Astrocyte of the cerebellum (primary cell): Measurements from ENCODE around the gene PTPN4.
A peak's percentile ranks its signal among the peaks of the same experiment; 100 is the strongest.

Experiments
- DNase-seq: peaks from one replicate; pipeline ENCODE4 v3.0.0-alpha.2; 2011; ENCODE audit warnings: low read depth
- H3K4me3 ChIP-seq: 2 replicates; pipeline ENCODE4 v1.5.1; 2011; ENCODE audit warnings: mild to moderate bottlenecking, low read depth, low read length, moderate library complexity
- CTCF ChIP-seq: IDR thresholded peaks from 2 replicates; pipeline ENCODE4 v1.5.1; 2012; ENCODE audit warnings: low read length, low read depth, moderate library complexity, mild to moderate bottlenecking; ENCODE audit errors: missing control alignments
- in situ Hi-C: cut with HindIII; loops from 2 replicates; pipeline ENCODE4 v1.10.0; 2017; ENCODE audit warnings: low sequenced_read_pairs

Gene PTPN4

GRCh38 chr2:119723186-119723585, 36.5 kb upstream of the PTPN4 start:
- DNase-seq, result peak; percentile 13
- no peak overlapping the region for H3K4me3 ChIP-seq
- in situ Hi-C loops, result no loop called here
- no peak for TF ChIP-seq CTCF

GRCh38 chr2:119723784-119724467, 35.8 kb upstream of the PTPN4 start:
- no peak for TF ChIP-seq CTCF
- DNase-seq, result peak; percentile 20
- no peak overlapping the region for H3K4me3 ChIP-seq
- in situ Hi-C loops, result no loop called here

GRCh38 chr2:119724656-119725485, 34.9 kb upstream of the PTPN4 start:
- H3K4me3 ChIP-seq, result no peak overlapping the region
- in situ Hi-C loops, result no loop called here
- no peak for TF ChIP-seq CTCF
- DNase-seq, result no peak

- in situ Hi-C loops, result no loop called here
- DNase-seq, result no peak
- no peak for TF ChIP-seq CTCF
- no peak overlapping the region for H3K4me3 ChIP-seq
Measured at GRCh38 chr2:119727493-119727892, 32.2 kb upstream of the PTPN4 start.

- DNase-seq, result no peak
- in situ Hi-C loops, result no loop called here
- TF ChIP-seq CTCF, result no peak
- no peak overlapping the region for H3K4me3 ChIP-seq
Measured at GRCh38 chr2:119728421-119728820, 31.3 kb upstream of the PTPN4 start.

- no peak overlapping the region for H3K4me3 ChIP-seq
- in situ Hi-C loops, result no loop called here
- no peak for TF ChIP-seq CTCF
- DNase-seq, result no peak
Measured at GRCh38 chr2:119730671-119731177, 29.0 kb upstream of the PTPN4 start.
